Liver (tissue), 9 donors: ENCODE measurements around the gene CREBBP. TPM values are rescaled to one million over a fixed set of nuclear protein-coding genes. Genes with fewer than 3 reads are reported as not detected.
A peak's percentile ranks its signal among the peaks of the same experiment; 100 is the strongest.

Experiments used
- DNase-seq: peaks from one replicate; pipeline ENCODE4 v3.0.0-alpha.2; 2017; ENCODE audit warnings: low spot score
- H3K27ac ChIP-seq, 2 donors: one replicate each; pipeline ENCODE4 v1.7.0; 2013; ENCODE audit warnings: inconsistent platforms in 2 of 2, low read length in 2 of 2, control low read depth in 1 of 2, low read depth in 1 of 2, mild to moderate bottlenecking in 1 of 2
- H3K27me3 ChIP-seq, 4 donors: one replicate each; pipeline versions ENCODE4 v1.6.1 to v1.7.0; 2013; ENCODE audit warnings: low read length in 3 of 4, inconsistent platforms in 1 of 4, mild to moderate bottlenecking in 1 of 4, moderate library complexity in 1 of 4; ENCODE audit not compliant: control insufficient read depth in 4 of 4, insufficient read depth in 4 of 4
- H3K36me3 ChIP-seq, 4 donors: one replicate each; pipeline versions ENCODE4 v1.6.1 to v1.7.0; 2013; ENCODE audit warnings: low read length in 3 of 4, mild to moderate bottlenecking in 3 of 4, low read depth in 1 of 4, moderate library complexity in 1 of 4; ENCODE audit not compliant: control insufficient read depth in 4 of 4, insufficient read depth in 3 of 4
- H3K4me1 ChIP-seq, 4 donors: one replicate each; pipeline versions ENCODE4 v1.6.1 to v1.7.0; 2013; ENCODE audit warnings: low read length in 3 of 4, mild to moderate bottlenecking in 3 of 4, moderate library complexity in 1 of 4; ENCODE audit not compliant: control insufficient read depth in 4 of 4, insufficient read depth in 4 of 4
- H3K4me3 ChIP-seq, 3 donors: one replicate each; pipeline versions ENCODE4 v1.6.1 to v1.7.0; 2013; ENCODE audit warnings: low read length in 3 of 3, control low read depth in 1 of 3, low read depth in 1 of 3, mild to moderate bottlenecking in 1 of 3
- H3K9ac ChIP-seq, 2 donors: one replicate each; pipeline ENCODE4 v1.7.0; 2013; ENCODE audit warnings: low read length in 2 of 2, mild to moderate bottlenecking in 2 of 2, moderate library complexity in 2 of 2, control low read depth in 1 of 2, low read depth in 1 of 2
- H3K9me3 ChIP-seq, 4 donors: one replicate each; pipeline versions ENCODE4 v1.6.1 to v1.7.0; 2013; ENCODE audit warnings: low read length in 3 of 4; ENCODE audit not compliant: control insufficient read depth in 4 of 4
- ATF3 ChIP-seq: IDR thresholded peaks from 2 replicates; pipeline ENCODE4 v1.6.1; 2016; ENCODE audit warnings: antibody characterized with exemption
- CTCF ChIP-seq: fragments of 150-350 bp; IDR thresholded peaks from 2 replicates; pipeline ENCODE4 v1.5.1; 2017; ENCODE audit warnings: improper control_type of control experiment, low read depth, low read length; ENCODE audit not compliant: missing input control
- EGR1 ChIP-seq, 2 donors: IDR thresholded peaks; 2 replicates each; pipeline ENCODE4 v1.6.1; 2016 to 2018; ENCODE audit warnings: antibody characterized with exemption in 2 of 2, low read depth in 2 of 2
- FOXA1 ChIP-seq: IDR thresholded peaks from 2 replicates; pipeline ENCODE4 v1.6.1; 2016; ENCODE audit warnings: antibody characterized with exemption
- FOXA2 ChIP-seq: IDR thresholded peaks from 2 replicates; pipeline ENCODE4 v1.6.1; 2016; ENCODE audit warnings: antibody characterized with exemption
- GABPA ChIP-seq, 2 donors: IDR thresholded peaks in 1 of 2; conservative IDR thresholded peaks in 1 of 2; 2 replicates each; pipeline ENCODE4 v1.6.1; 2016; ENCODE audit warnings: antibody characterized with exemption in 2 of 2, mild to moderate bottlenecking in 1 of 2, moderate library complexity in 1 of 2
- HNF4A ChIP-seq, 2 donors: conservative IDR thresholded peaks; 2 replicates each; pipeline ENCODE4 v1.6.1; 2016; ENCODE audit warnings: antibody characterized with exemption in 2 of 2, mild to moderate bottlenecking in 2 of 2
- HNF4G ChIP-seq: IDR thresholded peaks from 2 replicates; pipeline ENCODE4 v1.6.1; 2016; ENCODE audit warnings: antibody characterized with exemption
- JUND ChIP-seq, 2 donors: IDR thresholded peaks; 2 replicates each; pipeline ENCODE4 v1.6.1; 2016; ENCODE audit warnings: antibody characterized with exemption in 2 of 2
- MAX ChIP-seq: IDR thresholded peaks from 2 replicates; pipeline ENCODE4 v1.6.1; 2016; ENCODE audit warnings: antibody characterized with exemption
- NR2F2 ChIP-seq: IDR thresholded peaks from 2 replicates; pipeline ENCODE4 v1.6.1; 2016; ENCODE audit warnings: antibody characterized with exemption
- RAD21 ChIP-seq, 2 donors: IDR thresholded peaks; 2 replicates each; pipeline ENCODE4 v1.6.1; 2016; ENCODE audit warnings: antibody characterized with exemption in 2 of 2, mild to moderate bottlenecking in 2 of 2
- REST ChIP-seq: IDR thresholded peaks from 2 replicates; pipeline ENCODE4 v1.6.1; 2016; ENCODE audit warnings: antibody characterized with exemption, mild to moderate bottlenecking
- RXRA ChIP-seq, 2 donors: IDR thresholded peaks; 2 replicates each; pipeline ENCODE4 v1.6.1; 2017 to 2018; ENCODE audit warnings: antibody characterized with exemption in 2 of 2, mild to moderate bottlenecking in 1 of 2
- SP1 ChIP-seq: IDR thresholded peaks from 2 replicates; pipeline ENCODE4 v1.6.1; 2018; ENCODE audit warnings: antibody characterized with exemption, mild to moderate bottlenecking
- TAF1 ChIP-seq: conservative IDR thresholded peaks from 2 replicates; pipeline ENCODE4 v1.6.1; 2016; ENCODE audit warnings: antibody characterized with exemption, mild to moderate bottlenecking
- YY1 ChIP-seq: IDR thresholded peaks from 2 replicates; pipeline ENCODE4 v1.6.1; 2016; ENCODE audit warnings: antibody characterized with exemption, mild to moderate bottlenecking
- ZBTB33 ChIP-seq: IDR thresholded peaks from 2 replicates; pipeline ENCODE4 v1.6.1; 2016; ENCODE audit warnings: antibody characterized with exemption
- WGBS: extraction: QIAGEN DNeasy Blood & Tissue Kit; methylation state at CpG from one replicate; pipeline ENCODE4 v1.1.7; 2013; 5-methylcytosine and 5-hydroxymethylcytosine counted together
- polyA plus RNA-seq, 2 donors: library from polyadenylated mRNA; stranded (reverse) in 1 of 2; unstranded in 1 of 2; fragments of 200-250 nt in 1 of 2; fragments of >200 nt in 1 of 2; fragmentation: Nextera tagmentation in 1 of 2; extraction: Ambion mirVana in 1 of 2; gene quantifications; one replicate each; pipeline versions ENCODE4 v1.2.1 to v1.2.3, GENCODE V29; 2013 to 2015
- total RNA-seq, 2 donors: library from RNA; depleted of rRNA; stranded (reverse); fragments of >200 nt; gene quantifications; one replicate each; pipeline ENCODE4 v1.2.3, GENCODE V29; 2014
- donor health status: healthy.
- donor health status: healthy.
- donor health status: healthy.
- donor health status: healthy.
- donor health status: healthy.

CREBBP gene
- total and polyA plus RNA-seq, 4 donors: 7.0 to 25.8 (median 19.5) TPM

- DNase-seq: peak; percentile 89
- TF ChIP-seq GABPA (IDR thresholded peaks at IDR 0.05 in 1 of 2, conservative IDR thresholded peaks at IDR 0.05 in 1 of 2) (no peak), HNF4G (no peak), YY1 (peak; percentile 28), TAF1 (no peak), ZBTB33 (no peak), MAX (no peak), ATF3 (no peak), RXRA (IDR thresholded peaks at IDR 0.05) (peak in 1 of 2 donors; percentile 24), RAD21 (IDR thresholded peaks at IDR 0.05) (peak; percentile 90 to 98), HNF4A (conservative IDR thresholded peaks at IDR 0.05) (no peak), FOXA1 (no peak), EGR1 (IDR thresholded peaks at IDR 0.05; ENCODE audit: low read depth in 2 of 2) (no peak), JUND (IDR thresholded peaks at IDR 0.05) (peak in 1 of 2 donors; percentile 54), CTCF (peak; percentile 95), SP1 (peak; percentile 13), REST (no peak), NR2F2 (no peak), FOXA2 (no peak)
- H3K27me3 ChIP-seq: no peaks in the 10 kb centered on the region
- no peak overlapping the region for H3K9ac ChIP-seq
- peak overlapping the region in 1 of 3 donors; percentile 20 for H3K4me3 ChIP-seq
- WGBS: 33% methylated on average over 18 of the region's 18 CpGs
- peaks cover 0 to 20% (median 12%) of the 10 kb centered on the region in 4 donors for H3K36me3 ChIP-seq
- H3K9me3 ChIP-seq: no peaks in the 10 kb centered on the region
- H3K27ac ChIP-seq: peak overlapping the region in 1 of 2 donors; percentile 36
- peaks cover 10 to 25% (median 16%) of the 10 kb centered on the region in 4 donors for H3K4me1 ChIP-seq
Measured at GRCh38 chr16:3690470-3690928, 190.0 kb downstream of the CREBBP start.
